CD4-positive, alpha-beta T cell (primary cell): ENCODE results near the gene GALNT7. TPM values are rescaled to one million over a fixed set of nuclear protein-coding genes. Genes with fewer than 3 reads are reported as not detected.
"Not testable (repeated sequence)": the region's sequence is repeated elsewhere in the genome, so short reads cannot be mapped to it uniquely, and the experiment has no call there.

Experiments
- ATAC-seq: fragments of 200-7000 bp; cut with Tn5 transposase; one replicate; pipeline ENCODE4 v1.10.0; 2022; ENCODE audit warnings: mild to moderate bottlenecking; ENCODE audit not compliant: poor library complexity
- CTCF ChIA-PET: fragments of 350-600 bp; sonication (Branson Sonifier 250); formaldehyde crosslinking; loops from one replicate; lab custom pipeline; 2021; ENCODE audit warnings: antibody characterized with exemption, inconsistent platforms; lab: Charles Lee
- POLR2A ChIA-PET: fragments of 350-600 bp; sonication (Branson Sonifier 250); formaldehyde crosslinking; loops from one replicate; lab custom pipeline; 2021; ENCODE audit warnings: antibody characterized with exemption, inconsistent platforms; lab: Charles Lee
- DNase-seq, 14 experiments: peaks; one replicate each; pipeline ENCODE4 v3.0.0-alpha.2; 2013 to 2020; ENCODE audit warnings: mixed read lengths in 2 of 14
- H3K27ac ChIP-seq, 2 donors: one replicate each; pipeline versions ENCODE4 v1.5.1 to v1.7.0; 2013; ENCODE audit warnings: low read length in 2 of 2, low read depth in 1 of 2, mild to moderate bottlenecking in 1 of 2
- H3K27me3 ChIP-seq, 2 experiments: 1 replicate in 1 of 2; 2 replicates in 1 of 2; pipeline versions ENCODE4 v1.6.1 to v1.7.0; 2013; ENCODE audit warnings: low read length in 2 of 2, control low read depth in 1 of 2, mild to moderate bottlenecking in 1 of 2, moderate library complexity in 1 of 2; ENCODE audit not compliant: insufficient read depth in 2 of 2, control insufficient read depth in 1 of 2
- H3K36me3 ChIP-seq: one replicate; pipeline ENCODE4 v1.6.1; 2013; ENCODE audit warnings: low read length, control low read depth; ENCODE audit not compliant: insufficient read depth
- H3K4me1 ChIP-seq: one replicate; pipeline ENCODE4 v1.6.1; 2013; ENCODE audit warnings: low read length, control low read depth; ENCODE audit not compliant: insufficient read depth
- H3K4me3 ChIP-seq: one replicate; pipeline ENCODE4 v1.5.1; 2013; ENCODE audit warnings: mild to moderate bottlenecking, low read length, moderate library complexity
- H3K9me3 ChIP-seq, 2 experiments: 1 replicate in 1 of 2; 2 replicates in 1 of 2; pipeline versions ENCODE4 v1.6.1 to v1.7.0; 2013; ENCODE audit warnings: low read length in 2 of 2, mild to moderate bottlenecking in 2 of 2, control low read depth in 1 of 2, moderate library complexity in 1 of 2; ENCODE audit not compliant: control insufficient read depth in 1 of 2, insufficient read depth in 1 of 2
- H3K27ac Mint-ChIP-seq: one replicate; pipeline ENCODE4 v1.8.0; 2020; ENCODE audit warnings: mixed read lengths
- H3K27me3 Mint-ChIP-seq: one replicate; pipeline ENCODE4 v1.8.0; 2021; ENCODE audit warnings: mixed read lengths
- H3K36me3 Mint-ChIP-seq: one replicate; pipeline ENCODE4 v1.8.0; 2021; ENCODE audit warnings: low read depth, mixed read lengths
- H3K4me1 Mint-ChIP-seq: one replicate; pipeline ENCODE4 v1.8.0; 2021; ENCODE audit warnings: low read depth, mixed read lengths
- H3K4me3 Mint-ChIP-seq: one replicate; pipeline ENCODE4 v1.8.0; 2020; ENCODE audit warnings: mild to moderate bottlenecking, mixed read lengths
- H3K9me3 Mint-ChIP-seq: one replicate; pipeline ENCODE4 v1.8.0; 2020; ENCODE audit warnings: mixed read lengths
- intact Hi-C, 2 experiments: fragments of 100-400 bp; cut with DNase I in 1 of 2; cut with micrococcal nuclease in 1 of 2; formaldehyde crosslinking; loops; one replicate each; pipeline versions ENCODE4 v1.15.1 to v1.9.0; 2023 to 2025; cut with DNase I, micrococcal nuclease
- total RNA-seq, 174 experiments: library from RNA in 2 of 174; stranded (reverse) in 2 of 174; gene quantifications; one replicate each; pipeline ENCODE4 v1.2.3 and lab custom pipeline; 2021 to 2026
- TF ChIP-seq, protein P1 (sequence below): fragments of 200-600 bp; IDR thresholded peaks from one replicate; pipeline ENCODE4 v1.8.0; 2022; ENCODE audit warnings: antibody characterized with exemption, mild to moderate bottlenecking

Gene GALNT7
- total RNA-seq, 2 experiments from 2014 or later = 4.6 to 4.8 TPM

DNA sequence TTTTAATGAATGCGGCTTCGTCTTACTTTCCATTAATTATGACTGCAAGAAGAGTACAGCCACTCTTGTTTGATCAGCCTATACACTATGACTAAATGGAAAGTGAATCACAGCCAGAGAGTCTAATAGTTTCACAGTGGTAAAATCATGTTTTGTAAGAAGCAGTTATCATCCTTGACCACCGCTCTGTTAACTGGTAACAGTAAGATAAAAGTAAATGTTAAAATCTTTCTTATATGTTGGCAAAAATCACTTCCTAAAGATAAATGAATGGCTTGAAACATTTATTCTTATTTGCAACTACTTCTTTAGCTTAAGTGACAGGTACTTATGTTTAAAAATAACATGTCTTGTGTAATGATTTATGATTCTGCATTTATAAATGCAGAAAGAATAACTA, 13.2 kb downstream of the GALNT7 start:
- no peak for ATAC-seq
- ChIA-PET POLR2A (no interaction called here), CTCF (interaction anchor here (1.3 kb wide), 1 partner anchor 15 kb away, joined by 3 read pairs; no protein-coding TSS in a partner anchor)
- no peak for DNase-seq
- Mint-ChIP-seq H3K9me3 (no peaks in the 10 kb centered on the region), H3K4me3 (no peak overlapping the region), H3K27ac (no peak overlapping the region), H3K36me3 (no peaks in the 10 kb centered on the region), H3K27me3 (no peaks in the 10 kb centered on the region), H3K4me1 (peaks cover 34% of the 10 kb centered on the region)
- TF ChIP-seq, protein P1, sequence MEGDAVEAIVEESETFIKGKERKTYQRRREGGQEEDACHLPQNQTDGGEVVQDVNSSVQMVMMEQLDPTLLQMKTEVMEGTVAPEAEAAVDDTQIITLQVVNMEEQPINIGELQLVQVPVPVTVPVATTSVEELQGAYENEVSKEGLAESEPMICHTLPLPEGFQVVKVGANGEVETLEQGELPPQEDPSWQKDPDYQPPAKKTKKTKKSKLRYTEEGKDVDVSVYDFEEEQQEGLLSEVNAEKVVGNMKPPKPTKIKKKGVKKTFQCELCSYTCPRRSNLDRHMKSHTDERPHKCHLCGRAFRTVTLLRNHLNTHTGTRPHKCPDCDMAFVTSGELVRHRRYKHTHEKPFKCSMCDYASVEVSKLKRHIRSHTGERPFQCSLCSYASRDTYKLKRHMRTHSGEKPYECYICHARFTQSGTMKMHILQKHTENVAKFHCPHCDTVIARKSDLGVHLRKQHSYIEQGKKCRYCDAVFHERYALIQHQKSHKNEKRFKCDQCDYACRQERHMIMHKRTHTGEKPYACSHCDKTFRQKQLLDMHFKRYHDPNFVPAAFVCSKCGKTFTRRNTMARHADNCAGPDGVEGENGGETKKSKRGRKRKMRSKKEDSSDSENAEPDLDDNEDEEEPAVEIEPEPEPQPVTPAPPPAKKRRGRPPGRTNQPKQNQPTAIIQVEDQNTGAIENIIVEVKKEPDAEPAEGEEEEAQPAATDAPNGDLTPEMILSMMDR = no peak
- H3K36me3 ChIP-seq = no peaks in the 10 kb centered on the region
- no peaks in the 10 kb centered on the region for H3K27me3 ChIP-seq
- H3K4me3 ChIP-seq = no peak overlapping the region
- peaks cover 0 to 5% of the 10 kb centered on the region in 2 experiments for H3K9me3 ChIP-seq
- H3K4me1 ChIP-seq = no peaks in the 10 kb centered on the region
- no peak overlapping the region for H3K27ac ChIP-seq
- intact Hi-C loops = no loop called here

DNA sequence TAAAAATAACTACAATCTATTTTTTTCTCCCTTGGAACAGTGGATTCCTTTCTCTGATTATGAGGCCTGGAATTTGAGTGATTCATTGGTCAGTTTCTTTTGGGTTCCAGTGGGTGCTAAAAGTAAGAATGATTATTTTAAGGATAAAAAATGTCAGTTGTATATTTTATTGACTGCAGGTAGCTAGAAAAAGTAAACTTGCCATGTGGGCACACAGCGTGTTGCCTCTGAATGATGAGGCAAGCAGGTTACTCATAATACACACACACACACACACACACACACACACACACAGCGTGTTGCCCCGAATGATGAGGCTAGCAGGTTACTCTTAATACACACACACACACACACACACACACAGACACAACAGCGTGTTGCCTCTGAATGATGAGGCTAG, 13.8 kb downstream of the GALNT7 start:
- H3K27ac ChIP-seq = no peak overlapping the region
- H3K4me3 Mint-ChIP-seq = no peak overlapping the region
- peaks cover 0 to 5% of the 10 kb centered on the region in 2 experiments for H3K9me3 ChIP-seq
- no peaks in the 10 kb centered on the region for H3K36me3 ChIP-seq
- no peak overlapping the region for H3K4me3 ChIP-seq
- H3K36me3 Mint-ChIP-seq = no peaks in the 10 kb centered on the region
- ChIA-PET CTCF (no interaction called here), POLR2A (no interaction called here)
- no peaks in the 10 kb centered on the region for H3K4me1 ChIP-seq
- intact Hi-C loops = no loop called here
- ATAC-seq (no peak), DNase-seq (no peak)
- TF ChIP-seq, protein P1 = no peak
- H3K4me1 Mint-ChIP-seq = peaks cover 28% of the 10 kb centered on the region
- H3K27ac Mint-ChIP-seq = no peak overlapping the region
- no peaks in the 10 kb centered on the region for H3K9me3 Mint-ChIP-seq
- no peaks in the 10 kb centered on the region for H3K27me3 Mint-ChIP-seq
- no peaks in the 10 kb centered on the region for H3K27me3 ChIP-seq

DNA sequence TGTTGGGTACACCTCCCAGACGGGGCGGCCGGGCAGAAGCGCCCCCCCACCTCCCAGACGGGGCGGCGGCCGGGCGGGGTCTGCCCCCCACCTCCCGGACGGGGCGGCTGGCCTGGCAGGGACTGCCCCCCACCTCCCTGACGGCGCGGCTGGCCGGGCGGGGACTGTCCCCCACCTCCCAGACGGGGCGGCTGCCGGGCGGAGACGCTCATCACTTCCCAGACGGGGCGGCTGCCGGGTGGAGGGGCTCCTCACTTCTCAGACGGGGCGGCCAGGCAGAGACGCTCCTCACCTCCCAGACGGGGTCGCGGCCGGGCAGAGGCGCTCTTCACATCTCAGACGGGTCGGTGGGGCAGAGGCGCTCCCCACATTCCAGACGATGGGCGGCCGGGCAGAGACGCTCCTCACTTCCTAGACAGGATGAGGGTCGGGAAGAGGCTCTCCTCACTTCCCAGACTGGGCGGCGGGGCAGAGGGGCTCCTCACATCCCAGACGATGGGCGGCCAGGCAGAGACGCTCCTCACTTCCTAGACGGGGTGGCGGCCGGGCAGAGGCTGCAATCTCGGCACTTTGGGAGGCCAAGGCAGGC, 15.1 kb downstream of the GALNT7 start:
- intact Hi-C loops, H3K36me3 ChIP-seq, H3K27ac Mint-ChIP-seq, H3K36me3 Mint-ChIP-seq, H3K27me3 Mint-ChIP-seq, DNase-seq, H3K9me3 Mint-ChIP-seq, H3K4me1 ChIP-seq, POLR2A ChIA-PET, H3K4me3 Mint-ChIP-seq, H3K4me3 ChIP-seq, H3K9me3 ChIP-seq, H3K27ac ChIP-seq, H3K27me3 ChIP-seq, ATAC-seq, CTCF ChIA-PET: not testable (repeated sequence)
- H3K4me1 Mint-ChIP-seq = peaks cover 27% of the 10 kb centered on the region
